A549 (cell line): ENCODE results near the gene SLCO3A1.

Experiments used
- POLR2A ChIP-seq: IDR thresholded peaks from 2 replicates; pipeline ENCODE4 v1.6.1; 2012; ENCODE audit warnings: mild to moderate bottlenecking, low read length
- SMC3 ChIP-seq: fragments of >200 bp; sonication (Bioruptor Twin); formaldehyde crosslinking; IDR thresholded peaks from 3 replicates; pipeline ENCODE4 v1.6.1; 2018; ENCODE audit warnings: inconsistent platforms
- TF ChIP-seq, protein P1 (sequence below): fragments of >200 bp; sonication (Bioruptor Twin); formaldehyde crosslinking; IDR thresholded peaks from 3 replicates; pipeline ENCODE4 v1.5.1; 2016
- TF ChIP-seq, protein P2 (sequence below): fragments of 200-600 bp; sonication (generic); IDR thresholded peaks from 2 replicates; pipeline ENCODE4 v1.6.1; 2016; ENCODE audit warnings: antibody characterized with exemption, mild to moderate bottlenecking, moderate library complexity

DNA sequence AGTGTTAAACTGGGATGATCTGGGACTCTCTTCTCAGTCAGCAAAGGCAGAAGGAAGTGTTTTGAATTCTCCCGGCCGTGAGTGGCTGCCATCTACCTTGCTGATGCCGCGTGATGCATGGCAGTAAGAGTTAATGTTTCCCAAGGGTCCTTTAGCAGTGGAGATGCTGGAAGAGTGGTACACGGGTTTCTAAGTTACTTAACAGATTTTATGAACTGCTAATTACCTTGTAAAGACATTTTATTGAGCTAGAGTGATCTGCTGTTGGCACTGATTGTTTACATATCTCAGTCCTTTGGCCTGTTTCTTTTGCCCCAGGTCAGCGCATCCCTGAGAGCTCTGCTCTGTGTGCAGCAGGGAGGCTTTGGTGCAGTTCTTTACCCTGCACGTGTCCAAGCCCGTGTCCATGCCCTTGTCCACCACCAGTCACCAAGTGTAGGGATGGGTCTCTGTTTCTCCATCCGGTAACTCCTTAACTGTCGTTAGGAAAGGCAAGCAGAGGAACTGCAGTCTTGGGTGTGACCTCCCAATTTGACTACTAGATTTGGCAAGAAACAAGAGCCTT lies 172.3 kb downstream of the SLCO3A1 start:
- no peak for TF ChIP-seq SMC3
- TF ChIP-seq, protein P1, sequence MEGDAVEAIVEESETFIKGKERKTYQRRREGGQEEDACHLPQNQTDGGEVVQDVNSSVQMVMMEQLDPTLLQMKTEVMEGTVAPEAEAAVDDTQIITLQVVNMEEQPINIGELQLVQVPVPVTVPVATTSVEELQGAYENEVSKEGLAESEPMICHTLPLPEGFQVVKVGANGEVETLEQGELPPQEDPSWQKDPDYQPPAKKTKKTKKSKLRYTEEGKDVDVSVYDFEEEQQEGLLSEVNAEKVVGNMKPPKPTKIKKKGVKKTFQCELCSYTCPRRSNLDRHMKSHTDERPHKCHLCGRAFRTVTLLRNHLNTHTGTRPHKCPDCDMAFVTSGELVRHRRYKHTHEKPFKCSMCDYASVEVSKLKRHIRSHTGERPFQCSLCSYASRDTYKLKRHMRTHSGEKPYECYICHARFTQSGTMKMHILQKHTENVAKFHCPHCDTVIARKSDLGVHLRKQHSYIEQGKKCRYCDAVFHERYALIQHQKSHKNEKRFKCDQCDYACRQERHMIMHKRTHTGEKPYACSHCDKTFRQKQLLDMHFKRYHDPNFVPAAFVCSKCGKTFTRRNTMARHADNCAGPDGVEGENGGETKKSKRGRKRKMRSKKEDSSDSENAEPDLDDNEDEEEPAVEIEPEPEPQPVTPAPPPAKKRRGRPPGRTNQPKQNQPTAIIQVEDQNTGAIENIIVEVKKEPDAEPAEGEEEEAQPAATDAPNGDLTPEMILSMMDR: no peak
- no peak for TF ChIP-seq POLR2A
- TF ChIP-seq, protein P2, sequence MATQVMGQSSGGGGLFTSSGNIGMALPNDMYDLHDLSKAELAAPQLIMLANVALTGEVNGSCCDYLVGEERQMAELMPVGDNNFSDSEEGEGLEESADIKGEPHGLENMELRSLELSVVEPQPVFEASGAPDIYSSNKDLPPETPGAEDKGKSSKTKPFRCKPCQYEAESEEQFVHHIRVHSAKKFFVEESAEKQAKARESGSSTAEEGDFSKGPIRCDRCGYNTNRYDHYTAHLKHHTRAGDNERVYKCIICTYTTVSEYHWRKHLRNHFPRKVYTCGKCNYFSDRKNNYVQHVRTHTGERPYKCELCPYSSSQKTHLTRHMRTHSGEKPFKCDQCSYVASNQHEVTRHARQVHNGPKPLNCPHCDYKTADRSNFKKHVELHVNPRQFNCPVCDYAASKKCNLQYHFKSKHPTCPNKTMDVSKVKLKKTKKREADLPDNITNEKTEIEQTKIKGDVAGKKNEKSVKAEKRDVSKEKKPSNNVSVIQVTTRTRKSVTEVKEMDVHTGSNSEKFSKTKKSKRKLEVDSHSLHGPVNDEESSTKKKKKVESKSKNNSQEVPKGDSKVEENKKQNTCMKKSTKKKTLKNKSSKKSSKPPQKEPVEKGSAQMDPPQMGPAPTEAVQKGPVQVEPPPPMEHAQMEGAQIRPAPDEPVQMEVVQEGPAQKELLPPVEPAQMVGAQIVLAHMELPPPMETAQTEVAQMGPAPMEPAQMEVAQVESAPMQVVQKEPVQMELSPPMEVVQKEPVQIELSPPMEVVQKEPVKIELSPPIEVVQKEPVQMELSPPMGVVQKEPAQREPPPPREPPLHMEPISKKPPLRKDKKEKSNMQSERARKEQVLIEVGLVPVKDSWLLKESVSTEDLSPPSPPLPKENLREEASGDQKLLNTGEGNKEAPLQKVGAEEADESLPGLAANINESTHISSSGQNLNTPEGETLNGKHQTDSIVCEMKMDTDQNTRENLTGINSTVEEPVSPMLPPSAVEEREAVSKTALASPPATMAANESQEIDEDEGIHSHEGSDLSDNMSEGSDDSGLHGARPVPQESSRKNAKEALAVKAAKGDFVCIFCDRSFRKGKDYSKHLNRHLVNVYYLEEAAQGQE: no peak
